Measurements from ENCODE around the gene LAMA5. TPM values are rescaled to one million over a fixed set of nuclear protein-coding genes. Genes with fewer than 3 reads are reported as not detected.
A peak's percentile ranks its signal among the peaks of the same experiment; 100 is the strongest.

The LAMA5 gene
- polyA plus RNA-seq, 1 of the 3 experiments (the other 2 are of a cell fraction): 27.2 TPM

DNA sequence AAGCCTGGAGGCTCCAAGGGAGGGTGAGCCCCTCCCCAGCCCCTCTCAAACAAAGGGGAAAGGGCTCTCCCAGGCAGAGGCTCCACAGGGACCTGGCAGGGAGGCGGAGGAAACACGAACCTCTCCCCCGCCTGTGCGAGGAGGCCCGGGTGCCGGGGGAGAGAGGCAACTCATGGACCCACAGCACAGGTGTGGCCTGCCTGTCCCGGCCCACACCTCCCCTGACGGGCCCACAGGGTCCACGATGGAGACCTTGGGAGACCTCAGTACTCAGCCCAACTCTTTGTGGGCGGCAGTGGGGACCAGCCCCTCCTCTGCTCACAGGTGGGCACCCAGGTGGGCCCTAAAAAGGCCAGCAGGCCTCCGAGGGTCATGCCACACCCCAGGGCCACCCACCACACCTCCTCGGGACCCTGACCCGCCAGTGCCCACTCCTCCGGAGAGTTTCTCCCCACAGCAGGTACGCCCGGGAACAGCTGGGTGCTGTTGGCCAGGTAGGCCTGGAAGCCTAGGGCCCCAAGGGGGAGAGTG is 12.2 kb downstream of the LAMA5 start (continued):
- TF ChIP-seq EZH2phosphoT487 (IDR thresholded peaks at IDR 0.05; ENCODE audit: borderline replicate concordance, low read depth) (no peak), IRF3 (IDR thresholded peaks at IDR 0.05; ENCODE audit: low read depth, low read length) (no peak)

- H3K36me3 ChIP-seq (replicated peaks in 1 of 2; ENCODE audit: control insufficient read depth in 1 of 2, insufficient read depth in 2 of 2, low read length in 1 of 2): peaks cover 0 to 13% of the 10 kb centered on the region in 2 experiments
- H3K9ac ChIP-seq: no peak overlapping the region
- H3K27ac ChIP-seq (ENCODE audit: low read depth in 2 of 2, low read length in 1 of 2): peak overlapping the region in 1 of 2 experiments; percentile 92; a peak in 1 of 4 replicates
- DNase-seq: peak; percentile 59
- peaks cover 29 to 72% of the 10 kb centered on the region in 2 experiments; a peak in 3 of 4 replicates for H3K4me1 ChIP-seq (ENCODE audit: control insufficient read depth in 1 of 2, insufficient read depth in 2 of 2, low read depth in 1 of 2, low read length in 1 of 2)
- no peak overlapping the region for H2AFZ ChIP-seq (ENCODE audit: low read depth)
- no peaks in the 10 kb centered on the region for H3K27me3 ChIP-seq (ENCODE audit: insufficient read depth)
- H3K4me2 ChIP-seq: no peak overlapping the region
- 71% methylated on average over 7 of the region's 14 CpGs for WGBS (ENCODE audit: low lambda C conversion rate)
- H4K20me1 ChIP-seq (ENCODE audit: insufficient read depth): peaks cover 14% of the 10 kb centered on the region; the same call in 1 of the 2 replicates
- H3K9me2 ChIP-seq: no peaks in the 10 kb centered on the region
- no peak for TF ChIP-seq MAX (IDR thresholded peaks at IDR 0.05; ENCODE audit: low read depth)
- TF ChIP-seq POLR2AphosphoS5 (IDR thresholded peaks at IDR 0.05; ENCODE audit: low read depth, low read length): no peak
- TF ChIP-seq GABPA (IDR thresholded peaks at IDR 0.05; ENCODE audit: low read depth): no peak
- TF ChIP-seq NRF1 (IDR thresholded peaks at IDR 0.05; ENCODE audit: low read depth, low read length): no peak
- no peak for TF ChIP-seq GATA2 (CRISPR knock-in tag; IDR thresholded peaks at IDR 0.05)
- TF ChIP-seq FOXJ3 (CRISPR knock-in tag; IDR thresholded peaks at IDR 0.05): no peak
- TF ChIP-seq RXRA (IDR thresholded peaks at IDR 0.05; ENCODE audit: borderline replicate concordance, low read depth): no peak
- TF ChIP-seq IRF3 (IDR thresholded peaks at IDR 0.05; ENCODE audit: low read depth, low read length): no peak
- no peak for TF ChIP-seq NFIC (IDR thresholded peaks at IDR 0.05; ENCODE audit: borderline replicate concordance)
- TF ChIP-seq FOXM1 (IDR thresholded peaks at IDR 0.05; ENCODE audit: low read depth): no peak
- TF ChIP-seq MXI1 (IDR thresholded peaks at IDR 0.05; ENCODE audit: low read depth, low read length): no peak
- TF ChIP-seq JUND (IDR thresholded peaks at IDR 0.05): no peak
- TF ChIP-seq TEAD4 (IDR thresholded peaks at IDR 0.05; ENCODE audit: borderline replicate concordance, insufficient read depth): no peak
- TF ChIP-seq, protein P1, sequence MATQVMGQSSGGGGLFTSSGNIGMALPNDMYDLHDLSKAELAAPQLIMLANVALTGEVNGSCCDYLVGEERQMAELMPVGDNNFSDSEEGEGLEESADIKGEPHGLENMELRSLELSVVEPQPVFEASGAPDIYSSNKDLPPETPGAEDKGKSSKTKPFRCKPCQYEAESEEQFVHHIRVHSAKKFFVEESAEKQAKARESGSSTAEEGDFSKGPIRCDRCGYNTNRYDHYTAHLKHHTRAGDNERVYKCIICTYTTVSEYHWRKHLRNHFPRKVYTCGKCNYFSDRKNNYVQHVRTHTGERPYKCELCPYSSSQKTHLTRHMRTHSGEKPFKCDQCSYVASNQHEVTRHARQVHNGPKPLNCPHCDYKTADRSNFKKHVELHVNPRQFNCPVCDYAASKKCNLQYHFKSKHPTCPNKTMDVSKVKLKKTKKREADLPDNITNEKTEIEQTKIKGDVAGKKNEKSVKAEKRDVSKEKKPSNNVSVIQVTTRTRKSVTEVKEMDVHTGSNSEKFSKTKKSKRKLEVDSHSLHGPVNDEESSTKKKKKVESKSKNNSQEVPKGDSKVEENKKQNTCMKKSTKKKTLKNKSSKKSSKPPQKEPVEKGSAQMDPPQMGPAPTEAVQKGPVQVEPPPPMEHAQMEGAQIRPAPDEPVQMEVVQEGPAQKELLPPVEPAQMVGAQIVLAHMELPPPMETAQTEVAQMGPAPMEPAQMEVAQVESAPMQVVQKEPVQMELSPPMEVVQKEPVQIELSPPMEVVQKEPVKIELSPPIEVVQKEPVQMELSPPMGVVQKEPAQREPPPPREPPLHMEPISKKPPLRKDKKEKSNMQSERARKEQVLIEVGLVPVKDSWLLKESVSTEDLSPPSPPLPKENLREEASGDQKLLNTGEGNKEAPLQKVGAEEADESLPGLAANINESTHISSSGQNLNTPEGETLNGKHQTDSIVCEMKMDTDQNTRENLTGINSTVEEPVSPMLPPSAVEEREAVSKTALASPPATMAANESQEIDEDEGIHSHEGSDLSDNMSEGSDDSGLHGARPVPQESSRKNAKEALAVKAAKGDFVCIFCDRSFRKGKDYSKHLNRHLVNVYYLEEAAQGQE (IDR thresholded peaks at IDR 0.05; ENCODE audit: low read depth, low read length): no peak
- TF ChIP-seq SMC3 (IDR thresholded peaks at IDR 0.05; ENCODE audit: low read depth, low read length): no peak
- no peak for TF ChIP-seq EZH2phosphoT487 (IDR thresholded peaks at IDR 0.05; ENCODE audit: borderline replicate concordance, low read depth)
- TF ChIP-seq CHD2 (IDR thresholded peaks at IDR 0.05; ENCODE audit: low read length, partially characterized antibody): no peak
- no peak for TF ChIP-seq RFX5 (IDR thresholded peaks at IDR 0.05; ENCODE audit: low read length)
- TF ChIP-seq, protein P2, sequence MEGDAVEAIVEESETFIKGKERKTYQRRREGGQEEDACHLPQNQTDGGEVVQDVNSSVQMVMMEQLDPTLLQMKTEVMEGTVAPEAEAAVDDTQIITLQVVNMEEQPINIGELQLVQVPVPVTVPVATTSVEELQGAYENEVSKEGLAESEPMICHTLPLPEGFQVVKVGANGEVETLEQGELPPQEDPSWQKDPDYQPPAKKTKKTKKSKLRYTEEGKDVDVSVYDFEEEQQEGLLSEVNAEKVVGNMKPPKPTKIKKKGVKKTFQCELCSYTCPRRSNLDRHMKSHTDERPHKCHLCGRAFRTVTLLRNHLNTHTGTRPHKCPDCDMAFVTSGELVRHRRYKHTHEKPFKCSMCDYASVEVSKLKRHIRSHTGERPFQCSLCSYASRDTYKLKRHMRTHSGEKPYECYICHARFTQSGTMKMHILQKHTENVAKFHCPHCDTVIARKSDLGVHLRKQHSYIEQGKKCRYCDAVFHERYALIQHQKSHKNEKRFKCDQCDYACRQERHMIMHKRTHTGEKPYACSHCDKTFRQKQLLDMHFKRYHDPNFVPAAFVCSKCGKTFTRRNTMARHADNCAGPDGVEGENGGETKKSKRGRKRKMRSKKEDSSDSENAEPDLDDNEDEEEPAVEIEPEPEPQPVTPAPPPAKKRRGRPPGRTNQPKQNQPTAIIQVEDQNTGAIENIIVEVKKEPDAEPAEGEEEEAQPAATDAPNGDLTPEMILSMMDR (IDR thresholded peaks at IDR 0.05): no peak
- no peak for TF ChIP-seq RCOR1 (IDR thresholded peaks at IDR 0.05; ENCODE audit: low read length)
- H3K9me3 ChIP-seq: no peaks in the 10 kb centered on the region
- H3K79me2 ChIP-seq (ENCODE audit: insufficient read depth): peaks cover 11% of the 10 kb centered on the region; the same call in 1 of the 2 replicates
- no peak overlapping the region for H3K4me3 ChIP-seq (ENCODE audit: low read depth in 2 of 2, low read length in 1 of 2)
- H3F3A ChIP-seq (replicated peaks; ENCODE audit: insufficient read depth): peaks cover 3% of the 10 kb centered on the region
- ChIA-PET POLR2A (no interaction called here), CTCF (interaction anchor here (0.9 to 5.5 kb wide), 3 partner anchors 13 to 29 kb away, joined by 3 to 43 read pairs (median 22); partner anchors contain the start of gene LAMA5)
Observed at GRCh38 chr20:62354031-62354808, 12.9 kb downstream of the LAMA5 start.
